GM12801 (cell line): Measurements from ENCODE around the gene PRKG2.

ENCODE experiments used
- CTCF ChIP-seq: IDR thresholded peaks from one replicate; pipeline ENCODE4 v1.5.1; 2011; ENCODE audit warnings: control low read depth; ENCODE audit not compliant: insufficient read length; ENCODE audit errors: extremely low read depth

Gene PRKG2

GRCh38 chr4:81148576-81148975 lies 66.4 kb downstream of the PRKG2 start:
- no peak for TF ChIP-seq CTCF

- TF ChIP-seq CTCF, result no peak
These were observed 68.6 kb downstream of the PRKG2 start for GRCh38 chr4:81146466-81146865.

GRCh38 chr4:81143183-81143582 lies 71.8 kb downstream of the PRKG2 start:
- no peak for TF ChIP-seq CTCF

GRCh38 chr4:81142744-81143143 lies 72.3 kb downstream of the PRKG2 start:
- no peak for TF ChIP-seq CTCF

- TF ChIP-seq CTCF, result no peak
These were observed 77.1 kb downstream of the PRKG2 start for GRCh38 chr4:81137894-81138293.

- no peak for TF ChIP-seq CTCF
These were observed 77.6 kb downstream of the PRKG2 start for GRCh38 chr4:81137446-81137845.

GRCh38 chr4:81136161-81136905 lies 78.7 kb downstream of the PRKG2 start:
- TF ChIP-seq CTCF, result no peak
